Central memory CD4-positive, alpha-beta T cell (primary cell): ENCODE data around the gene ATXN2L.
A peak's percentile ranks its signal among the peaks of the same experiment; 100 is the strongest.
"Not testable (repeated sequence)": the region's sequence is repeated elsewhere in the genome, so short reads cannot be mapped to it uniquely, and the experiment has no call there.

Experiments used
- DNase-seq: peaks from one replicate; pipeline ENCODE4 v3.0.0; 2022

The ATXN2L gene

DNA sequence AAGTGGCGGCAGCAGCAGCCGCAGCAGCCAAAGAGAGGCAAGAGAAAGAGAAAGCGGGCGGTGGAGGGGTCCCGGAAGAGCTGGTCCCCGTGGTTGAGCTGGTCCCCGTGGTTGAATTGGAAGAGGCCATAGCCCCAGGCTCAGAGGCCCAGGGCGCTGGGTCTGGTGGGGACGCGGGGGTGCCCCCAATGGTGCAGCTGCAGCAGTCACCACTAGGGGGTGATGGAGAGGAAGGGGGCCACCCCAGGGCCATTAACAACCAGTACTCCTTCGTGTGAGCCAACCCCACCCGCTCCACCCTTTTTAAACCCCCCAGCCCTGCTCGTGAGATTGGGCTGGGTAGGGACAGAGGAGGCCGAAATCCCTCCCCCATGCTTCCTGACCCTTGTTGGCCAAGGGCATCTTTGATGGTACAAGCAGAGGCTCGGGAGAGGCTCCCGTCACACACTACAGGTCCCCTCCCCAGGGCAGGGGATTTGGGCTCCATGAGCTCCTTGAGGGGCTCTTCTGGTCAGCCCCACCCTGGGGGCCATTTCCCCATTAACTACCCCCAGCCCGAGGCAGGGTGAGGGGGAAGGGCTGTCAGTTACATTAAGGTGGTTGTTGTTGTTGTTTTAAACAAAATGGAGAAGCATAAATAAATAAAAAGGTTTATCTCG lies 50.9 kb downstream of the ATXN2L start:
- peak; percentile 57 for DNase-seq

DNA sequence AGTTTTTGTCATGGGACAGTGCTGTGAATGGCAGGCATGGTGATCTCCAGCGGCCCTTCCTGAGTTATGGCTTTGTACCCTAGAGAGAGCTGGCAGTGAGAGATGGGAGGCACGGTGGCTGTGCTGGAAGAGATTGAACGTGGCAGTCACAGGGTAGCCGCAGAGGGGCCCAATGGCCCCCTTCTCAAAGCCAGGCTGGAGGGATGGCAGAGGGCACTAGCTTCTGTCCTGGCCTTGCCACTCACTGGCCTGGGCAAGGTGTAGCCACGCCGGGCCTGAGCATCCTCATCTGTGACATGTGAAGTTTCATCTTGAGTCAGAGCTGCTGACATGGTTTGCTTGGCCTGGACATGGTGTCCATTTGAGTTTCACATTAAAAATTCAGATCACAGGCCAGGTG lies 51.6 kb downstream of the ATXN2L start:
- no peak for DNase-seq

DNA sequence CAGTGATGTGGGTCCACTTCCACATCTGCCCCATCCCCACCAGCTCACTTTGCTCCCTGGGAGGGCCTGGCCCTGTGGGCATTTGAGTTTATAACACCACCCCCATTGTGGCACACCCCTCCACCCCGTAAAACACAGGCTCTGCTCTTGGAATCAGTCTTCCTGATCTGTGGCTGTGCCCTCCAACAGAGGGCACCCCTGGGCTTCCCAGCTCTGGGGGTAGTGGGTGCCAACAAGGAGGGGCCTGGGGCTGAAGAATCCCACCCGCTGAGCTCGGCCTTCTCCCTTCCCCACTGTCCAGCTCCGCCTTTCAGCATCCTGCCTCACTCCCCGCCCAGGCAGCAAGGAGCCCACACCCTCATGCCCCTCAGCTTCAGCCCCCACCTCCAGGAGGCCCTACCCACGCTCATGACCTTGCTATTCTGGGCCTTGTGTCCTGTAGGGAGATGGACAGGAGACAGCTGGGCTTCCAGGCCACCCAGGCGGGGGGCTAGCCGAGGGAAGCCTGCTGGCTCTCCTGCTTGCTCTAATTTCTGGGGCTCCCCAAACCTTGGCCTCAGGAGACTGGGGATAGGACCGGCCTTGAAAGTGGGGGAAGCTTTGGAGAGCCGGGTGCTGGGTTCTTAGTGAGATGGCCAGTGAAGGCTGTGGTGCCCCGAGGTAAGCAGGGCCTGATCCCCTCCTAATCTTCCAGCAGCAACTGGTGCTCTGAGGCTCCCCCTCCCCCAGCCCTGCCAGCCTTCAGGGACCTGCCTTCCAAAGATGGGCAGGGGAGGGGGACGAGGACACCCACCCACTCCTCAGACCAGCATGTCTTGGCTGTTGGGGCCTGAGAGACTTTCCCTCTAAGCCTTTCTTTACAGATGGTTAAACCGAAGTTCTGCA lies 52.6 kb downstream of the ATXN2L start:
- DNase-seq: no peak

DNA sequence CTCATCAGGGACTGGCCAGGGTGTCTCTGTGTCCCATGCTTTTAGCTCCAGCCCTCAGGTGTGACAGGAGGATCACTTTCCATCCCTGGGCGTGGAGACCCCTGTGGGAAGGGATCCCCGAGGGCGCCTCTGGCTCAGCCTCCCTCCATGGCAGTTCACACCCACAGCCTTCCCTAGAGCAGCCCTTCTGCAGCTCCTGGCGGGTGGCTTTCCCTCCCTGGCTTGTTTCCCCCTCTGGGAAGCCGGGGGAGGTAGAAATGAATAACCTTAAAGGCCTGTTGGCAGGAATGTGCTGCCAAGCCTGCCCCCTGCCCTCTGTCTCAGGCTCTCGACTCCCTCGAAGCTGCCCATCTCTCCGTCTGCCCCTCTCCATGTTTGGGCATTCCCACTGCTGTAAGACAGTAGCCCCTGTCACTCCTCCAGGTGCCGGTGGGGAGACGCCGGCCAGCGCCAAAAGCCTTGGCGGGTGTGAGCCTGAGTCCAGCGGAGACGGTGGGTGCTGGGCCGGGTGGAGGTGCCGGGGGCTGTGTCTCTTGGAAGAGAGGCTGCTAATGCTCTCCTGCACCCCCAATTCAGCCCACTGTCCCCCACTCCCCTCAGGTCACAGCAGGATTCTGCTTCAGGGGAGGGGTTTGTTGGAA lies 53.3 kb downstream of the ATXN2L start:
- DNase-seq: no peak

DNA sequence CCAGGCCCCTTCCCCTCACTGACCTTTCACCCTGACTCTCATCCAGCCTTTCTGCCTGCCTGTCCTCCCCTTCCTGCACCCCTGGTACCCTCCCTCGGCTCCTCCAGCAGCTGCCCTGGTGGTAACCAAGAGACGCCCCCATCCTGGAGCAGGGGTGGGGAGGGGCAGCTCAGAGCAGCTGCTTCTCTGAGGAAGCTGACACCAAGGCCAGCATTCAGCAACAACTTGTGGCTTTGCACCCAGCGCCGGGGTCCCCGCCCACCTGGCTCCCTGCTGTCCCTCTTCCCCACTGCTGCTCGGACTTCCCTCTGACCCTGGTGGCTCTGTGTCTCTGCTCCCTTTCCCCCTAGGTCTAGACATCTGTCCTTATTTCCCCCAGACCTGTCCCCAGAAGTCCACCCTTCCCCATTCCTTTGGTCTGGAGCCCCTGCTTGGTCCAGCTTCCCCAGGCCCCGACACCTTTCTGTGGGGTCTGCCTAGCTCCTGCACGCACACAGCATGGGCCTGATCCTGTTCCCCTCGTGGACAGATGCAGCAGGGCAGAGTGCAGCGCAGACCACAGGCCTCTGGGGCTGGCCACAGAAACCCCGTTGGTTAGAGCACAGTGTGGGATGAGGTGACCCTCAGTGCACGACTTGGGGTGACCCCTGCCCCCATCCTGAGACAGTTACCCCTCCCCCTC lies 54.3 kb downstream of the ATXN2L start:
- DNase-seq: no peak

DNA sequence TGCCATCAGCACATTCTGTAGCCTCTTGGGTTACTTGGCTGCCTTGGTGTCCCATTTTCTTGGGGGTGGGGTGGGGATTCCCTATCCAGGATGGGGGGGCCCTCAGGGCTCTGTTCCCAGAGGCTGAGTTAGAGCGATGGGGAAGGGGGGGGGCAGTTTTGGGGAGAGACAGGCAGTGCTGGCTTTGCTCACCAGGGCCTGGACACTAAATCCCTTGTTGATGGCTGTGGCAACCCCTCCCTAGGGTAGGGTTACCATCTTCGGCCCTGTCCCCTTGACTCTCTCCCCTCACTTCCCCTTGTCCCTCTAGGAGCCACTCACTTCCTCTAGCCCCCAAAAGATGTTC lies 54.8 kb downstream of the ATXN2L start:
- no peak for DNase-seq

DNA sequence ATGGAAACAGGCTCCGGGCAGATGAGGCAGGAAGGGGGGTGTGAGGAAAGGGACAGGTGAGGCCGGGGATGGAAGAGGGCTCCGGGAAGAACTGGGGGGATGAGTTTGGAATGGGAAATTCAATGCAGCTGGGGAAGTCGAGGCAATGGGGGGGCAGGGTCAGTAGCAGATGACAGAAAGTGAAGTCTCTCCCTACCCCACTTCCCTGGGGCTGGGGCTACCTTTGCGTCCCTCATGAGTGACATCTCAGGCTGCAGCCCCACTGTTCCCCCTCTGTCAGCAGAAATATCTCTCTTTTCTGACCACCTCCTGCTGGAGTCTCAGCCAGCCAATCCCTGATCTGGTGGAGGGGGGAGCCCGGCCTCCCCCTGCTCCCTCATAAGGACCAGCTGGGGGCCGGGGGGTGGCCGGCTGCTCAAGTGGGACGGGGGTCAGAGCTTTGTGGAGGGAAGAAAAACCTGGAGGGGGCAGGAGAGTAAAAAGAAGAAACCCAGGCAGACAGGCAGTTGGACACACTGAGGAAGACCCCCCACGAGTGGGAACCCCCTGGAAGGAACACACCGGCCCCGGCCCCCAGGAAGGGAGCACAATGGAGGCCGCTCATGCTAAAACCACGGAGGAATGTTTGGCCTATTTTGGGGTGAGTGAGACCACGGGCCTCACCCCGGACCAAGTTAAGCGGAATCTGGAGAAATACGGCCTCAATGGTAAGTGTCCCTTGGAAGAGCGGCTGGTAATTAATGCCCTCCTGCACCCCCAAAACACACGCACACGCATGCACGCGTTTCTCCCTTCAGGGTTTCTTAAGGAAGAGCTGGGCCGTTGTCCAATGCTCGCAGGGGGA lies 55.5 kb downstream of the ATXN2L start, which contains the start of gene ATP2A1:
ATP2A1 (plus strand) TSS at position 406 of the 844 bp plus-strand sequence; CDS start at position 590, 184 bp downstream.
- no peak for DNase-seq

DNA sequence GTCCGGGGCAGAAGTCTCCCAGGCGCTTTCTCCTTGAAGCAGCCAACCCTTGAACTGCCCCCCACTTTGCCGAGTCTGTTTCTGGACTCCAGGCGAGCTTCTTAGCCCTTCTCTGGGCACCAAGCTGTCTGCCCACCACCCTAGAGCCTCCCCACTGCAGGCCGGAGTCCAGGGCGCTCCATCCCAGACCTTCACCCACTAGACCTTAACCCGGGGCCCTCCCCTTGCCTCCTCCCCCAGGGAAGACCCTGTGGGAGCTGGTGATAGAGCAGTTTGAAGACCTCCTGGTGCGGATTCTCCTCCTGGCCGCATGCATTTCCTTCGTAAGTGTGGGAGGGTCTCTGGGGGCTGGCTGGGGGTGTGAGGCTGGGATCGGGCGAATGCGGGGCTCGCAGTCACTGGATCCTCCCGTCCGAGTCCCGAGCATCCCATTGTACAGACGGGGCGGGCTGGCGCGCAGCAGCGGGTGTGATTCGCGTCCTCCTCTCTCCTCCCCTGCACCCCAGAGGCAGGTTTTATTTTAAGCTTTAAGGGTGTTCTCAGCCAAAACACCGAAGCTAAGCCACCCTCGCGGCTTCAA lies 56.6 kb downstream of the ATXN2L start:
- DNase-seq: no peak

DNA sequence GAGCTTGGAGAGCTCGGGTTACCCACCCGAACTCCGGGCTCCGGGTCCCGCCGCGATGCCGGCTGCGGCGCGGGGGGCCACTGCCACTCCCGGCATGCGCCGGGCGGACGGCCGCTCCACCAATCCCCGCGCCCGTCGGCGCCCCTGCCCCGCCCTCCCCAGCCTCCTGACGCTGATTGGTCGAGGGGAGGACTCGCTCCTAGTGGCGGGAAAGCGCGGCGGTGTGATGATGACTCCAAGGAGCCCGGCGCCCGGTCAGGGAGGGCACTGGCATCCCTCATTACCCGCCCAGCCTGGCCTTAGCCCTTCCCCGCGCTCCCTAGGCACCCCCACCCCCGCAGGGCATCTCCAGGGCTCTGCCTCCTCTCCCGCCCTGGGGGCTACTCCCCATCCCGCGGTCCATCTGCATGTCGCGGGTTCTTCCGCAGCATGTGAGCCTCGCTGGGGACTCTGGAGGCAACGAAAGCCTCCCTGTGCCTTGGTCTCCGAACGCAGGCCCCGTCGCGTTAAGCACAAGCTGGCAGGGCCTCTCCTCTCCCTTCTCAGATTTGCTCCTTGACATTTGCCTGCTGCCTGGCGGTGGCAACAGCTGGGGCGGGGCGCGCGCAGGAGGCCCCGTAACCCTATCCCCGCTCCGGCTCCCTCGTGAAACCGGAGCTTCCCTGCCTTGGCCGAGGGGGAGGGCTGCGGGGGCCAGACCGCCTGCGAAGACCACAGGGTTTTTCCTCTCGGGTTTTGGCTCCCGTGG lies 57.2 kb downstream of the ATXN2L start:
- peak; percentile 75 for DNase-seq

DNA sequence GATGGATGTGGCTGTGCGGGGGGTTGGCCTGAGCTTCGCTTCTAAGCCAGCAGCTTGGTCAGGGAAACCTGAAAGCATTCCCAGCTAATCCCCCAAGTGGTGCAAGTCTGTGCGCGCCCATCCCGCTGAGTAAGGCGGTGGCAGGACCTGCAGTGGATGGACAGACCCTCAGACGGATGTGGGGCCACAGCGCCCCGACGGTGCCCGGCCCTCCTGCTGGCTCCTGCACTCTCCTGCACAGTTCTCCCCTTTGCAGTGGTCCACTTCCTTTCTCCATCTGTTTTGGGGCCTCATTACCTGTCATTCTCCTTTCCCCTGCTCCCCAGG lies 57.8 kb downstream of the ATXN2L start:
- no peak for DNase-seq

DNA sequence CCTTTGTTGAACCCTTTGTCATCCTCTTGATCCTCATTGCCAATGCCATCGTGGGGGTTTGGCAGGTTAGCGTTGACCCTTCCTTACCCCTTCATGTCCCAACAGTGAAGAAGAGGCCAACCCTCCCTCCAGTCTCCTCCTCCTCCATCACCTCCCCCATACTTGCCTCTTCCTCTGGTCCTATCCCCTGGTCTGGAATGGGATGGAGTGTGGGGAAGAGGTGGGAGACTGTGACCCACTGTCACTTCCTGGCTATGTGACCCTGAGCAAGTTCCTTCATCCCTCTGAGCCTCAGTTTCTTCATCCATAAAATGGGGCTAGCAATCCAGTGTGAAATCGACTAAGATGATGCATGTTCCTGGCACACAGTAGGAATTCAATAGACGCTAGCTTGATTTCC lies 58.2 kb downstream of the ATXN2L start:
- DNase-seq: no peak

DNA sequence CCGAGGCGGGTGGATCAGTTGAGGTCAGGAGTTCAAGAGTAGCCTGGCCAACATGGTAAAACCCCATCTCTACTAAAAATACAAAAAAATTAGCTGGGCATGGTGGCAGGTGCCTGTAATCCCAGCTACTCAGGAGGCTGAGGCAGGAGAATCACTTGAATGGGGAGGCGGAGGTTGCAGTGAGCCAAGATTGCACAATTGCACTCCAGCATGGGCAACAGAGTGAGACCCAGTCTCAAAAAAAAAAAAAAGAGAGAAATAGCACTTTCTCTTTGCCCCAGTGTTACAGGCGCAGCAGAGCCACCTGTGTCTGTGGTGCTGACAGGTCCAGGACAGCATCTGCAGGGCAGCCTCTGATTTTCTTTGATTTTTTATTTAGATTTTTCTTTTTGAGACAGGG lies 58.8 kb downstream of the ATXN2L start:
- DNase-seq: not testable (repeated sequence)

DNA sequence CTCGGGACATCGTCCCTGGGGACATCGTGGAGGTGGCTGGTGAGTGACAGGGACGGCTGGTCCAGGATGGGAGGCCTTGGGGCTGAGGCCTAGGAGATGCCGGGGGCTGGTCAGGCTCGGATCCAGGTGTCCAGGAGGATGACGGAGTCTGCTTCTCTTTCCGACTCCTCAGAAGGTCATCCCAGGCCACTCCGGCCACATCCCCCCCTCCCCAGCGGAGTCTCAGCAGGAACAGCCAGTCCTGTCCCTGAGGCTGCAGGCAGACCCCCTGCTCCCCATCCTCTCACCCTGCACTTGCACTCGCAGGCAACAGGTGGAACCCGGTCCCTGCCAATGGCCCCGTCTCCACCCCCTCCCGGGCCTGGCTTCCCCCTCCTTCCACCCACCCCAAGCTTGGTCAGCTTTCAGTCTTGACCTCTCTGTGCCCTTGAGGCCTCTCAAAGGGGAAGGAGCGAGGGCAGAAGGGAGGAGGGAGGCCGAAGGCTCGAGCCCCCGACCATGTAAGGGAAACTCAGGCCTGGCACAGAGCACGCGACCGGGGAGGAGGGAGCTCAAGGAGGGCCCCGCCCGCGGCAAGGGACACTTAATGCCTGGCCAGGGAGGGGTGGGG lies 59.9 kb downstream of the ATXN2L start:
- no peak for DNase-seq

DNA sequence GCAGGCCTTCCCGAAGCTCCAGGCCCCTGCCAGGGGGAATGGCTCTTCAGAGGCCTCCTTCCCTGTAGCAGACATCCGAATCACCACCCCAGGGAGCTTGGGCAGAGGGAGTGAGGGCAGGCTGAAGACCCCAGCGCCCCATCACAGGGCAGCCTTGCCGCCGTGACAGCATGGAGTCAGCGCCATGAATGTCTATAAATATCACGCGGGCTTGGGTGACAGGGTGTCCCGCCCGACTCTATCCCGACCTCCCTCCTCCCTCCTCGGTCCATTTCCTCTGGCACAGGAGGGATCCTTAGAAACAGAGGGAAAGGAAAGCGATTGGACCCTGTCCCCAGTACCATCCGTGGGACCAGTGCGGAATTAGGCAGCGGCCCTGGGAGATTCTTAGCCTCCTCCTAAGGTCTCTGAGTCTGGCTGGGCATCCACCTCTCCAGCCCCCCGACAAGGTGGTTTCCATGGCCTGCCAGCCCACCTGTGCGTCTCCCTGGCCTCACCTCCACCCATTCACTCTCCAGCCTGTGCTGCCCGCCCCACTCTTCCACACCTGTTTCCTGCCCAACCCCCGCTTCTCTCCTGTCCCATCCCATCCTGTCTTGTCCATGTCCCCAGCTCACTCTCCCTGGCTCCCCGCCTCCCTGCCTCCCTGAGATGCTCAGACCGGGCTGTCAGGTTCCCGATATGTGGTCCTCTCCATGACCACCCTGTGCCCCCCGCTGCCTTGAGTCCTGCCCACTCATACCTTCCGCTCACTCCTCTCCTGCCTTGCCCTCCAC lies 60.6 kb downstream of the ATXN2L start:
- DNase-seq: no peak

DNA sequence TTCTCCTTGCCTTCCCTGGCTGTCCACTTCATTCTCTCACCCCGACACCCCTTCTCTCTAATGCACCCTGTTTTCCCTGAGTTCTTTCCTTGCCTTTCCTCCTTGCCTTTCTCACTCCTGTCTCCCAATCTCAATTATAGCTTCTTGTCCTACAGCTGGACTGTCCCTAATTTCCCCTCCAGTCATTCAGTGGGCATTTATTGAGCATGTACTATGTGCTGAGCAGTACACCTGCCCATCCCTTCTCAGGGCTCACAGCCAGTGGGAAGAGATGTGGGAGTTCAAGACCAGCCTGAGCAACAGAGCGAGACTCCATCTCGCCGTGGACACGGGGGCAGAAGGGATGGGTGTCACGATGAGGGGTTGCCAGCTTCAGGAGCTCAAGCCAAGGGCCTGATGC lies 61.2 kb downstream of the ATXN2L start:
- no peak for DNase-seq
